H1 (cell line): ENCODE results near the gene DNAJB6. TPM values are rescaled to one million over a fixed set of nuclear protein-coding genes. Genes with fewer than 3 reads are reported as not detected.

Experiments
- CTCF ChIA-PET: fragments of 300-600 bp; sonication (Branson Sonifier 250); formaldehyde crosslinking; loops from one replicate; lab custom pipeline; 2021; ENCODE audit not compliant: partially characterized antibody; lab: Charles Lee
- POLR2A ChIA-PET: fragments of 300-600 bp; sonication (Branson Sonifier 250); formaldehyde crosslinking; loops from one replicate; lab custom pipeline; 2021; ENCODE audit warnings: inconsistent platforms; ENCODE audit not compliant: partially characterized antibody; lab: Charles Lee
- DNase-seq, 2 experiments: peaks; one replicate each; pipeline versions ENCODE4 v3.0.0 to v3.0.0-alpha.2; 2010 to 2022; ENCODE audit warnings: low spot score in 2 of 2, low read depth in 1 of 2, mixed read lengths in 1 of 2
- FAIRE-seq: peaks from 2 replicates; lab custom pipeline; 2011; peaks lifted over from hg19 to GRCh38; lab: Jason Lieb, UNC
- H2AFZ ChIP-seq: 2 replicates; pipeline ENCODE4 v1.8.1; 2012; ENCODE audit warnings: low read length, inconsistent platforms
- H2AK5ac ChIP-seq: 2 replicates; pipeline ENCODE4 v1.6.1; 2013; ENCODE audit warnings: low read depth, low read length
- H2BK120ac ChIP-seq: replicated peaks from 2 replicates; pipeline ENCODE3; 2013; ENCODE audit warnings: low read depth, low read length, inconsistent platforms
- H2BK12ac ChIP-seq: 2 replicates; pipeline ENCODE4 v1.6.1; 2013; ENCODE audit warnings: low read depth, low read length
- H2BK15ac ChIP-seq: 2 replicates; pipeline ENCODE4 v1.6.1; 2013; ENCODE audit warnings: low read length
- H2BK20ac ChIP-seq: 2 replicates; pipeline ENCODE4 v1.6.1; 2013; ENCODE audit warnings: low read length
- H2BK5ac ChIP-seq: 2 replicates; pipeline ENCODE4 v1.6.1; 2013; ENCODE audit warnings: low read depth, low read length
- H3K14ac ChIP-seq: 2 replicates; pipeline ENCODE4 v1.6.1; 2013; ENCODE audit warnings: inconsistent platforms; ENCODE audit not compliant: insufficient read length
- H3K18ac ChIP-seq: 2 replicates; pipeline ENCODE4 v1.6.1; 2013; ENCODE audit warnings: low read length; ENCODE audit errors: extremely low read depth
- H3K23ac ChIP-seq: 2 replicates; pipeline ENCODE4 v1.6.1; 2013; ENCODE audit warnings: inconsistent platforms; ENCODE audit not compliant: insufficient read length
- H3K23me2 ChIP-seq: 2 replicates; pipeline ENCODE4 v1.6.1; 2013; ENCODE audit warnings: low read depth, low read length
- H3K27ac ChIP-seq: 2 replicates; pipeline ENCODE4 v1.6.1; 2011; ENCODE audit warnings: low read depth, low read length, inconsistent platforms
- H3K27me3 ChIP-seq, 4 experiments: replicated peaks in 1 of 4; 1 replicate in 1 of 4; 2 replicates in 3 of 4; pipeline versions ENCODE4 v1.6.1 to v1.8.1; 2011 to 2013; ENCODE audit warnings: low read length in 3 of 4, mild to moderate bottlenecking in 3 of 4, inconsistent platforms in 2 of 4, mixed read lengths in 2 of 4, moderate library complexity in 1 of 4; ENCODE audit not compliant: control insufficient read depth in 3 of 4, insufficient read depth in 3 of 4; ENCODE audit errors: extremely low read depth in 1 of 4
- H3K36me3 ChIP-seq, 4 experiments: 2 replicates each; pipeline versions ENCODE4 v1.6.1 to v1.8.1; 2011 to 2013; ENCODE audit warnings: mild to moderate bottlenecking in 4 of 4, low read length in 3 of 4, moderate library complexity in 2 of 4, control low read depth in 1 of 4, inconsistent platforms in 1 of 4; ENCODE audit not compliant: insufficient read depth in 4 of 4, control insufficient read depth in 2 of 4
- H3K4ac ChIP-seq: replicated peaks from 2 replicates; pipeline ENCODE3; 2013; ENCODE audit warnings: low read length, low read depth, mixed read lengths, inconsistent platforms; ENCODE audit not compliant: insufficient read length
- H3K4me1 ChIP-seq, 4 experiments: replicated peaks in 1 of 4; 1 replicate in 1 of 4; 2 replicates in 3 of 4; pipeline versions ENCODE4 v1.6.1 to v1.8.1; 2011 to 2013; ENCODE audit warnings: low read length in 3 of 4, inconsistent platforms in 2 of 4, mixed read lengths in 1 of 4; ENCODE audit not compliant: insufficient read depth in 4 of 4, control insufficient read depth in 3 of 4
- H3K4me2 ChIP-seq, 2 experiments: 2 replicates each; pipeline versions ENCODE4 v1.6.1 to v1.8.1; 2011 to 2013; ENCODE audit warnings: low read depth in 2 of 2, low read length in 2 of 2, control low read depth in 1 of 2, inconsistent platforms in 1 of 2, mild to moderate bottlenecking in 1 of 2; ENCODE audit not compliant: insufficient read depth in 1 of 2
- H3K4me3 ChIP-seq, 4 experiments: fragments of 200-600, 300-600 bp in 1 of 4; sonication (generic), shearing (Covaris generic), sonication (Bioruptor Twin) in 1 of 4; 2 replicates each; pipeline versions ENCODE4 v1.5.1 to v1.8.1; 2011 to 2016; ENCODE audit warnings: low read length in 4 of 4, low read depth in 3 of 4, control low read depth in 2 of 4, inconsistent platforms in 2 of 4, mild to moderate bottlenecking in 2 of 4, mixed read lengths in 1 of 4, moderate library complexity in 1 of 4; ENCODE audit not compliant: insufficient read depth in 2 of 4; ENCODE audit errors: extremely low read depth in 1 of 4
- H3K56ac ChIP-seq: replicated peaks from 2 replicates; pipeline ENCODE3; 2013; ENCODE audit warnings: low read depth, mild to moderate bottlenecking, mixed read lengths, low read length, inconsistent platforms; ENCODE audit not compliant: insufficient read length
- H3K79me1 ChIP-seq: 2 replicates; pipeline ENCODE4 v1.6.1; 2013; ENCODE audit warnings: low read depth, low read length, control low read depth
- H3K79me2 ChIP-seq, 2 experiments: 2 replicates each; pipeline versions ENCODE4 v1.6.1 to v1.8.1; 2012 to 2013; ENCODE audit warnings: low read length in 2 of 2, mild to moderate bottlenecking in 2 of 2, inconsistent platforms in 1 of 2; ENCODE audit not compliant: insufficient read depth in 2 of 2, control insufficient read depth in 1 of 2
- H3K9ac ChIP-seq, 4 experiments: replicated peaks in 1 of 4; 1 replicate in 1 of 4; 2 replicates in 3 of 4; pipeline versions ENCODE4 v1.6.1 to v1.8.1; 2011 to 2013; ENCODE audit warnings: low read depth in 3 of 4, low read length in 3 of 4, control low read depth in 2 of 4, mild to moderate bottlenecking in 2 of 4, moderate library complexity in 2 of 4, inconsistent platforms in 1 of 4; ENCODE audit errors: extremely low read depth in 1 of 4
- H3K9me3 ChIP-seq, 2 experiments: 2 replicates each; pipeline versions ENCODE4 v1.6.1 to v1.8.1; 2012 to 2013; ENCODE audit warnings: mild to moderate bottlenecking in 2 of 2, moderate library complexity in 2 of 2, control low read depth in 1 of 2, inconsistent platforms in 1 of 2, low read depth in 1 of 2, low read length in 1 of 2, mixed read lengths in 1 of 2; ENCODE audit not compliant: insufficient read depth in 2 of 2
- H4K20me1 ChIP-seq, 2 experiments: replicated peaks in 1 of 2; 2 replicates each; pipeline versions ENCODE3 to v1.8.1; 2011 to 2013; ENCODE audit warnings: inconsistent platforms in 2 of 2, low read length in 2 of 2, mild to moderate bottlenecking in 1 of 2; ENCODE audit not compliant: insufficient read depth in 2 of 2, control insufficient read depth in 1 of 2
- H4K5ac ChIP-seq: 2 replicates; pipeline ENCODE4 v1.6.1; 2013; ENCODE audit warnings: low read length, low read depth, mixed read lengths, inconsistent platforms; ENCODE audit not compliant: insufficient read length
- H4K8ac ChIP-seq: 2 replicates; pipeline ENCODE4 v1.8.0; 2013; ENCODE audit warnings: mild to moderate bottlenecking, moderate library complexity, low read length, inconsistent platforms; ENCODE audit not compliant: insufficient read depth; ENCODE audit errors: extremely low read depth
- H4K91ac ChIP-seq: replicated peaks from 2 replicates; pipeline ENCODE3; 2013; ENCODE audit warnings: low read length, mixed read lengths, inconsistent platforms; ENCODE audit not compliant: insufficient read length
- CHD1 ChIP-seq: IDR thresholded peaks from 2 replicates; pipeline ENCODE4 v1.6.1; 2012; ENCODE audit warnings: low read depth, low read length, improper control_type of control experiment
- POLR2AphosphoS5 ChIP-seq: IDR thresholded peaks from 2 replicates; pipeline ENCODE4 v1.6.1; 2011; ENCODE audit warnings: low read depth, low read length
- SIX5 ChIP-seq: IDR thresholded peaks from 2 replicates; pipeline ENCODE4 v1.6.1; 2011; ENCODE audit warnings: mild to moderate bottlenecking, low read depth, low read length
- SP1 ChIP-seq: IDR thresholded peaks from 2 replicates; pipeline ENCODE4 v1.6.1; 2011; ENCODE audit warnings: low read depth, low read length
- TCF12 ChIP-seq: IDR thresholded peaks from 2 replicates; pipeline ENCODE4 v1.6.1; 2011; ENCODE audit warnings: low read depth, mild to moderate bottlenecking, low read length
- WGBS, 2 experiments: shearing (Covaris generic) in 1 of 2; methylation state at CpG; one replicate each; pipeline versions ENCODE4 v1.1.6 to v1.1.7; 2013 to 2015; ENCODE audit warnings: low lambda C conversion rate in 2 of 2, mixed read lengths in 2 of 2, inconsistent platforms in 1 of 2, low coverage in 1 of 2, missing lambda C conversion rate in 1 of 2; ENCODE audit not compliant: insufficient replicate concordance in 2 of 2, insufficient coverage in 1 of 2, insufficient read length in 1 of 2; ENCODE audit errors: extremely low coverage in 1 of 2, missing lambda C conversion rate in 1 of 2; 5-methylcytosine and 5-hydroxymethylcytosine counted together
- polyA plus RNA-seq, 7 experiments: library from polyadenylated mRNA; depleted of rRNA in 3 of 7; stranded (reverse) in 5 of 7; unstranded in 2 of 7; fragments of >200 nt in 5 of 7; fragments of 200-250 nt in 2 of 7; gene quantifications; 1 replicate in 5 of 7; 2 replicates in 1 of 7; 4 replicates in 1 of 7; pipeline versions ENCODE4 v1.2.1 to v1.2.3, GENCODE V29; 2011 to 2013; ENCODE audit warnings: missing spikeins in 2 of 7, mixed read lengths in 2 of 7
- total RNA-seq: library from RNA; stranded (reverse); fragmentation: NEBNext Ultra II Directional; extraction: Animal tissue kit (Norgen Biotek cat#: 25700); gene quantifications from 2 replicates; pipeline ENCODE4 v1.2.1, GENCODE V29; 2021
- TF ChIP-seq, protein P1 (sequence below): IDR thresholded peaks from 2 replicates; pipeline ENCODE4 v1.6.1; 2011; ENCODE audit warnings: low read depth, mild to moderate bottlenecking, low read length; ENCODE audit not compliant: insufficient read depth

Gene DNAJB6
- total and polyA plus RNA-seq, 2 of the 8 experiments (the other 6 are each of a cell fraction or from before 2014, with no cell fraction given) = 166 to 295 TPM

DNA sequence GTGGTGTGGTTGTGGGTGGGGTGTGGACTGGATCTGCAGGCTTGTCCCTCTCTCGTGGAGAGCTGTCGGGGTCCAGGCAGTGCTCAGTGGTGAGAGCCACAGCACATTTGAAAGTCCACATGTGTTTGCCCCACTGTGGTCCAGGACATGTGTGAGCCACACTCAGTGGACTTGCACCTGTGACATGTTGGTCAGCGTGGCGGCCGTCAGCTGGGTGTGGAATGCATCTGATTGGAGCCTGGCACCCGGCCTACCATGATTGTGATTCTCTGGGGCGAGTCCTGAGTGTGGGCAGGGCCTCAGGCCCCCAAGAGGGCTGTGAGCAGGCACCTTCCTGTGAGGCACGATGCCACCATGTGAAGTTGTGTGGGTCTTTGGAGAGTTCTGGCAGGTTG lies 77.9 kb downstream of the DNAJB6 start:
- 0 out of 2 replicates have a peak overlapping the region, but pooled peaks have one; percentile 65 for H2AK5ac ChIP-seq
- no peak overlapping the region for H3K56ac ChIP-seq
- H3K79me1 ChIP-seq = peaks cover 17% of the 10 kb centered on the region
- H3K27ac ChIP-seq = no peak overlapping the region
- no peak overlapping the region for H3K4ac ChIP-seq
- H3K9me3 ChIP-seq = no peaks in the 10 kb centered on the region; a peak in 1 of 4 replicates
- no peak overlapping the region for H3K4me2 ChIP-seq
- H3K18ac ChIP-seq = no peak overlapping the region
- no peak overlapping the region for H4K91ac ChIP-seq
- H3K4me3 ChIP-seq = no peak overlapping the region
- no peak overlapping the region for H2BK120ac ChIP-seq
- H4K5ac ChIP-seq = no peak overlapping the region
- no peak overlapping the region for H2BK12ac ChIP-seq
- 0 out of 2 replicates have a peak overlapping the region, but pooled peaks have one; percentile 0 for H4K8ac ChIP-seq
- peaks cover 0 to 14% of the 10 kb centered on the region in 2 experiments; a peak in 1 of 4 replicates for H3K79me2 ChIP-seq
- H2BK20ac ChIP-seq = no peak overlapping the region
- H3K23me2 ChIP-seq = no peaks in the 10 kb centered on the region
- DNase-seq (no peak), FAIRE-seq (no peak)
- peak overlapping the region; percentile 75; the same call in 1 of the 2 replicates for H2BK5ac ChIP-seq
- no peak overlapping the region for H3K14ac ChIP-seq
- H3K23ac ChIP-seq = no peak overlapping the region
- WGBS, 2 experiments = 90% methylated on average over 8 of the region's 8 CpGs; no CpG with 5 or more reads in 1 of the 2 experiments
- no peaks in the 10 kb centered on the region for H3K27me3 ChIP-seq
- ChIA-PET POLR2A (no interaction called here), CTCF (interaction anchor here (0.7 kb wide), 2 partner anchors 336 to 404 kb away, joined by 3 to 4 read pairs; no protein-coding TSS in a partner anchor)
- no peak overlapping the region for H2AFZ ChIP-seq
- H3K4me1 ChIP-seq = peaks cover 5 to 16% (median 8%) of the 10 kb centered on the region in 4 experiments
- H4K20me1 ChIP-seq = peaks cover 5 to 9% of the 10 kb centered on the region in 2 experiments
- no peak for TF ChIP-seq SP1
- no peak for TF ChIP-seq CHD1
- TF ChIP-seq, protein P1, sequence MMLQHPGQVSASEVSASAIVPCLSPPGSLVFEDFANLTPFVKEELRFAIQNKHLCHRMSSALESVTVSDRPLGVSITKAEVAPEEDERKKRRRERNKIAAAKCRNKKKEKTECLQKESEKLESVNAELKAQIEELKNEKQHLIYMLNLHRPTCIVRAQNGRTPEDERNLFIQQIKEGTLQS = no peak
- no peak for TF ChIP-seq TCF12
- TF ChIP-seq POLR2AphosphoS5 = no peak
- no peak for TF ChIP-seq SIX5
- H3K36me3 ChIP-seq = peaks cover 8 to 52% (median 32%) of the 10 kb centered on the region in 4 experiments
- peak overlapping the region; percentile 74; the same call in 1 of the 2 replicates for H2BK15ac ChIP-seq
- H3K9ac ChIP-seq = no peak overlapping the region
